Myocyte (in vitro differentiated cells): Measurements from ENCODE around the gene ENPP4. TPM values are rescaled to one million over a fixed set of nuclear protein-coding genes. Genes with fewer than 3 reads are reported as not detected.
"Not testable (repeated sequence)": the region's sequence is repeated elsewhere in the genome, so short reads cannot be mapped to it uniquely, and the experiment has no call there.

Experiments
- DNase-seq: peaks from one replicate; pipeline ENCODE4 v3.0.0-alpha.2; 2012; ENCODE audit warnings: low read depth
- total RNA-seq: library from RNA; depleted of rRNA; stranded (reverse); fragments of >200 nt; gene quantifications from 2 replicates; pipeline ENCODE4 v1.2.3, GENCODE V29; 2014

Gene ENPP4
- total RNA-seq, 1 donor from 2014 or later = 7.3 TPM

- no peak for DNase-seq
These were observed 877 bp downstream of the ENPP4 start for GRCh38 chr6:46130666-46131065.

GRCh38 chr6:46131291-46131690 is 1.5 kb downstream of the ENPP4 start:
- DNase-seq = not testable (repeated sequence)

GRCh38 chr6:46134216-46134615 is 4.4 kb downstream of the ENPP4 start:
- DNase-seq = no peak

GRCh38 chr6:46135176-46135575 is 5.4 kb downstream of the ENPP4 start:
- no peak for DNase-seq

GRCh38 chr6:46136831-46137230 is 7.0 kb downstream of the ENPP4 start:
- peak; percentile 11 for DNase-seq

- peak; percentile 6 for DNase-seq
These were observed 7.6 kb downstream of the ENPP4 start for GRCh38 chr6:46137387-46137786.

GRCh38 chr6:46138281-46138680 is 8.5 kb downstream of the ENPP4 start:
- DNase-seq = no peak

GRCh38 chr6:46144270-46144669 is 14.5 kb downstream of the ENPP4 start:
- DNase-seq = no peak

- not testable (repeated sequence) for DNase-seq
These were observed 19.3 kb downstream of the ENPP4 start for GRCh38 chr6:46149066-46149465.

- DNase-seq = no peak
These were observed 26.9 kb downstream of the ENPP4 start for GRCh38 chr6:46156701-46157100.

- DNase-seq = no peak
These were observed 29.4 kb downstream of the ENPP4 start for GRCh38 chr6:46159229-46159628.

- no peak for DNase-seq
These were observed 30.3 kb downstream of the ENPP4 start for GRCh38 chr6:46160102-46160501.

GRCh38 chr6:46170357-46171289 is 40.8 kb downstream of the ENPP4 start, which contains the start of gene ENPP5:
TSS of gene ENPP5 (minus strand) at chr6:46170980. CDS start at chr6:46168262, 2,718 bp downstream.
- DNase-seq = peak; percentile 47

- peak; percentile 44 for DNase-seq
These were observed 42.4 kb downstream of the ENPP4 start for GRCh38 chr6:46172176-46172575.

GRCh38 chr6:46174904-46175303 is 45.1 kb downstream of the ENPP4 start:
- DNase-seq = no peak

GRCh38 chr6:46175446-46175845 is 45.7 kb downstream of the ENPP4 start:
- no peak for DNase-seq

- DNase-seq = no peak
These were observed 46.2 kb downstream of the ENPP4 start for GRCh38 chr6:46175976-46176375.

GRCh38 chr6:46184114-46184513 is 54.3 kb downstream of the ENPP4 start:
- DNase-seq = peak; percentile 68

GRCh38 chr6:46186583-46186982 is 56.8 kb downstream of the ENPP4 start:
- DNase-seq = no peak

GRCh38 chr6:46189726-46190125 is 59.9 kb downstream of the ENPP4 start:
- DNase-seq = no peak

GRCh38 chr6:46190889-46191288 is 61.1 kb downstream of the ENPP4 start:
- DNase-seq = peak; percentile 30

- peak; percentile 87 for DNase-seq
These were observed 62.2 kb downstream of the ENPP4 start for GRCh38 chr6:46191961-46192360.
